Activated CD4-positive, alpha-beta memory T cell treated with anti-CD3 and anti-CD28 coated beads, Interleukin-2, amount 10 ng/mL, durations not matched to agents 7 days and 5 days (primary cell): Measurements from ENCODE around the gene LZTS3. TPM values are rescaled to one million over a fixed set of nuclear protein-coding genes. Genes with fewer than 3 reads are reported as not detected.
A peak's percentile ranks its signal among the peaks of the same experiment; 100 is the strongest.

Experiments
- CTCF ChIA-PET: fragments of 350-600 bp; sonication (Branson Sonifier 250); formaldehyde crosslinking; loops from one replicate; lab custom pipeline; 2021; ENCODE audit warnings: antibody characterized with exemption, inconsistent platforms; lab: Charles Lee
- POLR2A ChIA-PET: fragments of 350-600 bp; sonication (Branson Sonifier 250); formaldehyde crosslinking; loops from one replicate; lab custom pipeline; 2021; ENCODE audit warnings: antibody characterized with exemption; lab: Charles Lee
- DNase-seq: peaks from one replicate; pipeline ENCODE4 v3.0.0-alpha.2; 2020
- H3K27ac Mint-ChIP-seq: one replicate; pipeline ENCODE4 v1.8.0; 2021; ENCODE audit warnings: mild to moderate bottlenecking, mixed read lengths
- H3K27me3 Mint-ChIP-seq: one replicate; pipeline ENCODE4 v1.8.0; 2021; ENCODE audit warnings: mixed read lengths
- H3K36me3 Mint-ChIP-seq: one replicate; pipeline ENCODE4 v1.8.0; 2021; ENCODE audit warnings: low read depth, mixed read lengths
- H3K4me1 Mint-ChIP-seq: one replicate; pipeline ENCODE4 v1.8.0; 2021; ENCODE audit warnings: mixed read lengths
- H3K4me3 Mint-ChIP-seq: one replicate; pipeline ENCODE4 v1.8.0; 2021; ENCODE audit warnings: mild to moderate bottlenecking, mixed read lengths
- H3K9me3 Mint-ChIP-seq: one replicate; pipeline ENCODE4 v1.8.0; 2021; ENCODE audit warnings: mixed read lengths
- total RNA-seq, 2 experiments: library from RNA; stranded (reverse); gene quantifications; one replicate each; pipeline ENCODE4 v1.2.3, GENCODE V29; 2021

The LZTS3 gene
- total RNA-seq, 2 experiments from 2014 or later: 0.90 to 1.0 TPM

- Mint-ChIP-seq H3K4me3 (peak overlapping the region; percentile 89), H3K36me3 (peaks cover 42% of the 10 kb centered on the region), H3K27me3 (no peaks in the 10 kb centered on the region), H3K4me1 (peaks cover 23% of the 10 kb centered on the region), H3K27ac (peak overlapping the region; percentile 91), H3K9me3 (no peaks in the 10 kb centered on the region)
- DNase-seq: peak; percentile 70
- ChIA-PET POLR2A (interaction anchor here (0.9 to 3.9 kb wide), 22 partner anchors 11 to 552 kb away, joined by 3 to 22 read pairs (median 4); partner anchors contain the start of genes FASTKD5, LZTS3, NOP56 and PTPRA), CTCF (interaction anchor here (1.2 to 1.6 kb wide), 3 partner anchors 15 to 48 kb away, joined by 3 to 6 read pairs (median 5); no protein-coding TSS in a partner anchor)
Observed at GRCh38 chr20:3203315-3204123, 30.2 kb upstream of the LZTS3 start.

DNA sequence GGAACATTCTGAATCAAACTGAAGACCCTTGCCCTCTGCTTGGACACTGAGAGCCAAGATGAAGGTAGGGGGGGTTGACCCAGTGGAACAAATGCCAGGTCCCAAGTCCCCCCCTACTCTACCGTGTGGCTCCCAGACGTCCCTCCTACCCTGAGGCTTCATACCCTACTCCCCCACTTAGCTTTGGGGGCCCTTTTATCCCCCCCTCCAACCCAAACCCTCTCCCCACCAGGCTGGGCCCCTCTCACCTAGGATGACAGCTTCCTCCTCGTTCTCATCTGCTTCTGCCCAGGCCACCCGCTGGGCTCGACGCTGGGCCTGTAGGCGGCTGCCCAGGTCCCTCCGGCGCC is 29.6 kb upstream of the LZTS3 start:
- peaks cover 21% of the 10 kb centered on the region for H3K4me1 Mint-ChIP-seq
- H3K4me3 Mint-ChIP-seq: peak overlapping the region; percentile 89
- H3K27ac Mint-ChIP-seq: peak overlapping the region; percentile 91
- ChIA-PET POLR2A (interaction anchor here (0.9 to 3.9 kb wide), 18 partner anchors 10 to 551 kb away, joined by 3 to 22 read pairs (median 4); partner anchors contain the start of genes FASTKD5, LZTS3, NOP56 and PTPRA), CTCF (interaction anchor here (0.6 to 1.6 kb wide), 4 partner anchors 16 to 114 kb away, joined by 3 to 6 read pairs (median 4); no protein-coding TSS in a partner anchor)
- no peaks in the 10 kb centered on the region for H3K27me3 Mint-ChIP-seq
- peaks cover 42% of the 10 kb centered on the region for H3K36me3 Mint-ChIP-seq
- no peaks in the 10 kb centered on the region for H3K9me3 Mint-ChIP-seq
- no peak for DNase-seq

DNA sequence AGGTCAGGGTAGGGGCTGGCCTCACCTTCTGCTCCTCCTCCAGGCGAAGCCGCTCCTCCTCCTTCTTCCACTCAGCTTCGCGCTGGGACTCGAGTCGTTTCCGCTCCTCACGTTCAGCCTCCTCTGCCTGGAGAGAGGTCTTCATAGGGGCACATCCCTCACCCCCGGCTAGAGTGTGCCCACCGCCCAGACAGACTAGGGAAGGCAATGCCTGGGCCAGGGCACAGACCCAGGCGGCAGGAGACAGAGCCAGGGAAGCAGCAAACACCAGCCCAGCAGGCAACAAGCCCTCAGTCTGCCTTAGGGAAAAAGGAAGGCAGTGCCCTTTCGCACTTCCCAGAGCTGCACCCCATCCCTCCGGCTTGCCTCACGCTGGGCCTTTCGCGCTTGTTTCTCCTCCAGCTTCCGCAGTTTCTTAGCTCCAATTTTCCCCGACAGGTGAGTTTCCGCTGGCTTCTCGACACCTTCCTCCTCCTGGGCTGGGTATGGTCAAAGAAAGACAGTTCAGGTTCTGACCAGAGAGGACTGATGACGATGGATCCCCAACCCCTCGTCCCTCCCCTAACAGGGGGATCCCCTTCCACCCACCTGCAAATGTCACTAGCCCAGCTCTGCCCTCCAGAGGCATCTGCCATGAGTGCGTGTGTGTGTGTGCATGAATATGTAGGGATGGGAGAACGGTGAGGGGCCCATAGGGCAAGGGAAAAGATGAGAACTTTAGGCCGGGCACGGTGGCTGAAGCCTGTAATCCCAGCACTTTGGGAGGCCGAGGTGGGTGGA is 26.8 kb upstream of the LZTS3 start:
- Mint-ChIP-seq H3K4me3 (no peak overlapping the region), H3K4me1 (peaks cover 26% of the 10 kb centered on the region), H3K27me3 (no peaks in the 10 kb centered on the region), H3K36me3 (peaks cover 61% of the 10 kb centered on the region), H3K9me3 (no peaks in the 10 kb centered on the region), H3K27ac (no peak overlapping the region)
- no peak for DNase-seq
- ChIA-PET POLR2A (no interaction called here), CTCF (no interaction called here)

DNA sequence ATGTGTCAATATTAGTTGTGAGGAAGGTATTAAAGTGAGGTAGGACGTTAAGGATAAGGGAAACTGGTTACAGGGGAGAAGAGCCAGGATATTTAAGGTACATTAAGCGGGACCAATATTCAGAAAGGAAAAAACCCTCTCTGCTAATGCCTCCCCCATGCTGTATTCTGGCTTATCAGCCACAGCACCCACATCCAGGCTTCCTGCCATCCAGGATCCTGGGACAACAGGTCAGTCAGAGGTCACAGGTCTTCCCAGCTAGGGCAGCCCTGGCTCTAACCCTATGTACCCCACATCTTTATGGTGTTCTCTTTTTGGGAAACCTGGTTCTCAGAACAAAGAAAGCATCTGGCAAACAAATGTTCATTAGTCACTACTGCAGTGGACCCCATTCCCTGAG is 25.9 kb upstream of the LZTS3 start:
- DNase-seq: no peak
- CTCF ChIA-PET: no interaction called here
- peaks cover 20% of the 10 kb centered on the region for H3K4me1 Mint-ChIP-seq
- POLR2A ChIA-PET: no interaction called here
- H3K36me3 Mint-ChIP-seq: peaks cover 65% of the 10 kb centered on the region
- H3K27ac Mint-ChIP-seq: no peak overlapping the region
- no peaks in the 10 kb centered on the region for H3K9me3 Mint-ChIP-seq
- H3K27me3 Mint-ChIP-seq: no peaks in the 10 kb centered on the region
- no peak overlapping the region for H3K4me3 Mint-ChIP-seq

- H3K27me3 Mint-ChIP-seq: no peaks in the 10 kb centered on the region
- H3K4me1 Mint-ChIP-seq: peaks cover 8% of the 10 kb centered on the region
- H3K27ac Mint-ChIP-seq: no peak overlapping the region
- H3K9me3 Mint-ChIP-seq: no peaks in the 10 kb centered on the region
- DNase-seq: no peak
- ChIA-PET POLR2A (no interaction called here), CTCF (no interaction called here)
- H3K36me3 Mint-ChIP-seq: peaks cover 71% of the 10 kb centered on the region
- no peak overlapping the region for H3K4me3 Mint-ChIP-seq
Observed at GRCh38 chr20:3195590-3196237, 22.4 kb upstream of the LZTS3 start.

DNA sequence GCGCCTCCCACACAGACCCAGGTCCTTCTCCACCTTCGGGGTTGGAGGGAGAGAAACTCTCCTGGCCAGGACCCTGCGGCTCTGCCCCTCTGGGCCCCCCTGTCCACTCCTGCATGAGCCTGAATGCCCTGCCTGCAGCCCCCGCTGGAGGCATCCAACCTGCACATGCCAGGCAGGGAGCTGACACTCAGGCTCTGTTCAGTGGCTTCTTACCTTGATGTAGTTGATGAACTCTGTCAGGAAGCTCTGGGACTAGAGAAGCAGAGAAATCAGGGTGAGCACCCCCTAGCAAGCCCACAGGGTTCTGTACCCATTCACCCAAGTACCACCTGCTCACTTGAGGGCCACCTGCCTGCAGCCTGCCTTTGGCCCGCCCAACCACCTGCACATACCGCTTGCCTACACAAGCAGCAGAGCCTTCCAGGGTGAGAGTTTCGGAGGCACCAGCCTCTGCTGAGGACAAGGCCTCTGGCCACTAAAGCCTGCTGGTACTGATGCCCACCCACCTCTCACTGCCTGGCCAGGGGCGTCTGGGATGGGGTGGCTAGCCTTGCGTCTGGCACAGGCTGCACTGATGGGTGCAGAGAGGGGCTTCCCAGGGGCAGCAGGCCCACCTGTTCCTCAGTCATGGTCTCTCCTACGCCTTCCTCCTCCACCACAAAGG is 21.4 kb upstream of the LZTS3 start:
- Mint-ChIP-seq H3K4me1 (peaks cover 8% of the 10 kb centered on the region), H3K27me3 (no peaks in the 10 kb centered on the region), H3K36me3 (peaks cover 68% of the 10 kb centered on the region), H3K9me3 (no peaks in the 10 kb centered on the region), H3K4me3 (no peak overlapping the region), H3K27ac (no peak overlapping the region)
- no peak for DNase-seq
- POLR2A ChIA-PET: no interaction called here
- CTCF ChIA-PET: no interaction called here

GRCh38 chr20:3193806-3194616 is 20.7 kb upstream of the LZTS3 start:
- H3K36me3 Mint-ChIP-seq: peaks cover 68% of the 10 kb centered on the region

DNA sequence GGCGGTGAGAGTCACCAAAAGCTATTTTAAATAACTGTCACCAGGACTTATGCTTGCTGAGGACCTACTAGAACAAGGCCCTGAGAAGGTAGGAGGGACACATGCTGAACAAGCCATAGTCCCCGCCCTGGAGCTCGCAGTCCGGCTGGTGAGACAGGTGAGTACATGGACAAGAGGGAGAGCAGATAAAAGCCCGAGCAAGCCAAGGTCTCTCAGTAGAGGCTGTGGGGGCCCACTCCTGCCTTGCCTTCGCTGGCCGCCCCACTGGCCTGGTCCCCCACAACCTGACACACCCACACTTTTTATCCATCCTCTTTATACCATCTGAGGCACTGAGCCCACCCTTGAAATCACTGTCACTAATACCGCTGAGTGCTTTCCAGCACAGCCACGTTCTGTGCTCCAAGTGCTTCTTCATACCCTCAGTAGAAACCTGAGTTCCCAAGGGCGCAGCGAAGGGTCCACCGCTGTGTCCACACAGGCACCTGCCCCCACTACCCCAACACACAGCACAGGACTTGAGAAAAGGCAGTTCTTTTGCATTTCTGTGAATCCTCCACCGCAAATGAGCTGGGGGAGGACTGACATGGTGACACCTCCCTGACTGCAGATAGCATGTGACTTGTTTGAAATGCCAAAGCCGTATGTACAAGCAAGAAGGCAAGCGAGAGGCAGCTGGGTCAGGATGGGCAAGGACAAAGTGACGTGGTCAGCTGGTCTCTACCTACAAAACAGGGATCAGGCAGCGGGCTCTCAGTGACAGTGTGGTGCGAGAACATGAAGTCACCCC is 19.1 kb upstream of the LZTS3 start:
- ChIA-PET CTCF (no interaction called here), POLR2A (interaction anchor here (0.6 to 2.0 kb wide), 2 partner anchors 11 to 13 kb away, joined by 3 to 13 read pairs; no protein-coding TSS in a partner anchor)
- Mint-ChIP-seq H3K36me3 (peaks cover 64% of the 10 kb centered on the region), H3K4me3 (no peak overlapping the region), H3K9me3 (no peaks in the 10 kb centered on the region), H3K27me3 (no peaks in the 10 kb centered on the region), H3K27ac (no peak overlapping the region), H3K4me1 (peaks cover 5% of the 10 kb centered on the region)
- DNase-seq: no peak

More at GRCh38 chr20:3193806-3194616, 20.7 kb upstream of the LZTS3 start:
- DNase-seq: no peak
- POLR2A ChIA-PET: interaction anchor here (2.0 kb wide), 1 partner anchor 9 kb away, joined by 13 read pairs; no protein-coding TSS in a partner anchor
- Mint-ChIP-seq H3K27ac (no peak overlapping the region), H3K27me3 (no peaks in the 10 kb centered on the region), H3K4me3 (no peak overlapping the region), H3K9me3 (no peaks in the 10 kb centered on the region), H3K4me1 (peaks cover 5% of the 10 kb centered on the region)
- CTCF ChIA-PET: interaction anchor here (0.6 kb wide), 1 partner anchor 51 kb away, joined by 3 read pairs; no protein-coding TSS in a partner anchor

DNA sequence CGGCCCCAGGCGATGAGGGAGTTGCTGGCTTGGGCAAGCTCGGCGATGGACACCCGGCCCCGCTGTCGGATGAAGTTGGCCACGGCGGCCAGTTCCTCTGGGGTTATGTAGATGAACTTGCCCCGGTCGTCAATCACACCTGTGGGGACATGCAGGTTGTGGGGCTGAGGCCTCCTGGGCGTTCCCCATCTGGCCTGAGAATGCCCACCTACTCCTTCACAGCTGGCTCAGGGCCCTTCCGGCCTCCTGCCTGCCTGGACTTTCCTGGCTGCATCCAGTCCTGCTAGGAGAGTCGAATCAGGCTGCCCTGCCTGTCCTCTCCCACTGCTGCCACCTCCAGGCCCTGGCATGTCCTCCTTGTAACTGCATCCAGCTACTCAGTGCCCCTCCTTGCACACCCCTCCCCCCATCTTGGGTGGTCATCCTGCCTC is 17.3 kb upstream of the LZTS3 start:
- DNase-seq: no peak
- ChIA-PET POLR2A (no interaction called here), CTCF (no interaction called here)
- H3K27ac Mint-ChIP-seq: no peak overlapping the region
- H3K4me3 Mint-ChIP-seq: no peak overlapping the region
- H3K9me3 Mint-ChIP-seq: no peaks in the 10 kb centered on the region
- H3K27me3 Mint-ChIP-seq: no peaks in the 10 kb centered on the region
- peaks cover 54% of the 10 kb centered on the region for H3K36me3 Mint-ChIP-seq
- H3K4me1 Mint-ChIP-seq: peaks cover 2% of the 10 kb centered on the region

DNA sequence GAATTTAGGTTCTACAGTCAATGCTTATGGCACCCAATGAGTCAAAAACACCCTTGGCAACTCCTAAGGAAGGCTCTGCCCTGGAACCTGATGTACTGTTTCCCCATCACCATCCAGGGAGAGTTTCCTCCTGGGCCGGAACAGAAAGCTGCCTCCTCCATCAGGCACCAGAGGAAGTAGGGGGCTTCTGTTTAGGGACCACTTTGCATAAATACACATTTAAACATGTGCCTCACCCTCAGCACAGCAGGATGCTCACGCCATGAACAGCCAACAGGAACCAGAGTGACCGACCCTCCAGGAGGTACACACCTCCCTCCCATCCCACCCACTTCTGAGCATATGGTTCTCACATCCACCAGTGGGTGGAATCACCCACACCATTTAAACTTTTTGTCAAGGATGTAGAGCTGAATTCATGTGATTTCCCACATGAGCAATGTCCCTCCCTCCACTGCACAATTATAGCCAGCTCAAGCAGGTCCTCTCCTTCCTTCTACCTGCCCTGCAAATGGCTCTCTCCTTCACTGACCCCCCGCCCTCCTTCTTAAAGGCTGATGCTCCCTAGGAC is 16.3 kb upstream of the LZTS3 start:
- H3K27me3 Mint-ChIP-seq: no peaks in the 10 kb centered on the region
- H3K4me1 Mint-ChIP-seq: no peaks in the 10 kb centered on the region
- POLR2A ChIA-PET: interaction anchor here (0.9 kb wide), 1 partner anchor 20 kb away, joined by 3 read pairs; the partner anchor contains the start of gene ITPA
- DNase-seq: no peak
- CTCF ChIA-PET: no interaction called here
- H3K9me3 Mint-ChIP-seq: no peaks in the 10 kb centered on the region
- H3K36me3 Mint-ChIP-seq: peaks cover 46% of the 10 kb centered on the region
- no peak overlapping the region for H3K27ac Mint-ChIP-seq
- H3K4me3 Mint-ChIP-seq: no peak overlapping the region
